ENCODE measurements around the gene STIL.

- TF ChIP-seq CTCF (conservative IDR thresholded peaks at IDR 0.05 in 1 of 2, IDR thresholded peaks at IDR 0.05 in 1 of 2; ENCODE audit: extremely low read depth in 1 of 2, insufficient read depth in 1 of 2, low read depth in 1 of 2, low read length in 2 of 2) (no peak), EZH2 (IDR thresholded peaks at IDR 0.05; ENCODE audit: borderline replicate concordance, low read length) (no peak)
These were observed 33.8 kb upstream of the STIL start for GRCh38 chr1:47347735-47348134.
